ENCODE results near the gene ADRB1.

DNA sequence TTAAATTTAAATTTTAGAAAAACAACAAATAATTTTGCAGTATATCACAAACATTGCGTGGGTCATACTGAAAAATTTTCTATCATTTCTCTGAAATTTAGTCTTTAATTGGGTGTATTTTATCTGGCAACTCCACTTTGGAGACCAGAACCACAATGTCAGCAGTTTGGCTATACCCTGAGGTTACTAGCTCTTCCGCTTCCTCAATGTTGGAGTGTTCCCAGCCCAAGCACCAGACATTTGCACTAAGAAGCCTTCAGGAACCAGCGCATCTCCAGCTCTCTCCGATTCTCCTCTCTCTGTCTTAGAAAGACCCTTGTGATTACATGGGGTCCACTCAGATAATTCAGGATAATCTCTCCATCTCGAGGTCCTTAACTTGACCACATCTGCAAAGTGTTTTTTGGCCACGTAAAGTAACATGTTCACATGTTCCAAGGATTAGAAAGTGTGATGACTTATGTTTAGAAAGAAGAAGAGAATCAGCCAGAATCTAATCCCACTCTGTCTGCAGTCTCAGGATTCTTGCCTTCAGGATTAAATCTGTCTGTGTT is 43.1 kb upstream of the ADRB1 start:
- no peak for TF ChIP-seq JUN (CRISPR knock-in tag; IDR thresholded peaks at IDR 0.05)
- TF ChIP-seq ZNF180 (CRISPR knock-in tag; IDR thresholded peaks at IDR 0.05; ENCODE audit: borderline replicate concordance, low read depth): no peak
- TF ChIP-seq PBX3 (CRISPR knock-in tag; IDR thresholded peaks at IDR 0.05; ENCODE audit: borderline replicate concordance): no peak
- TF ChIP-seq POLR2A (IDR thresholded peaks at IDR 0.05; ENCODE audit: insufficient read depth in 1 of 2, low read depth in 2 of 2, low read length in 2 of 2): no peak
- no peak for TF ChIP-seq ZBTB4 (CRISPR knock-in tag; IDR thresholded peaks at IDR 0.05; ENCODE audit: borderline replicate concordance)
- TF ChIP-seq CHD4 (IDR thresholded peaks at IDR 0.05; ENCODE audit: borderline replicate concordance, low read length): no peak
- TF ChIP-seq MXI1 (IDR thresholded peaks at IDR 0.05; ENCODE audit: borderline replicate concordance, low read depth, low read length): no peak
- TF ChIP-seq CEBPZ (IDR thresholded peaks at IDR 0.05; ENCODE audit: low read length): no peak
- TF ChIP-seq, protein P1, sequence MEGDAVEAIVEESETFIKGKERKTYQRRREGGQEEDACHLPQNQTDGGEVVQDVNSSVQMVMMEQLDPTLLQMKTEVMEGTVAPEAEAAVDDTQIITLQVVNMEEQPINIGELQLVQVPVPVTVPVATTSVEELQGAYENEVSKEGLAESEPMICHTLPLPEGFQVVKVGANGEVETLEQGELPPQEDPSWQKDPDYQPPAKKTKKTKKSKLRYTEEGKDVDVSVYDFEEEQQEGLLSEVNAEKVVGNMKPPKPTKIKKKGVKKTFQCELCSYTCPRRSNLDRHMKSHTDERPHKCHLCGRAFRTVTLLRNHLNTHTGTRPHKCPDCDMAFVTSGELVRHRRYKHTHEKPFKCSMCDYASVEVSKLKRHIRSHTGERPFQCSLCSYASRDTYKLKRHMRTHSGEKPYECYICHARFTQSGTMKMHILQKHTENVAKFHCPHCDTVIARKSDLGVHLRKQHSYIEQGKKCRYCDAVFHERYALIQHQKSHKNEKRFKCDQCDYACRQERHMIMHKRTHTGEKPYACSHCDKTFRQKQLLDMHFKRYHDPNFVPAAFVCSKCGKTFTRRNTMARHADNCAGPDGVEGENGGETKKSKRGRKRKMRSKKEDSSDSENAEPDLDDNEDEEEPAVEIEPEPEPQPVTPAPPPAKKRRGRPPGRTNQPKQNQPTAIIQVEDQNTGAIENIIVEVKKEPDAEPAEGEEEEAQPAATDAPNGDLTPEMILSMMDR (CRISPR knock-in tag; IDR thresholded peaks at IDR 0.05): no peak
- TF ChIP-seq ETS1 (CRISPR knock-in tag; IDR thresholded peaks at IDR 0.05): no peak
- TF ChIP-seq, protein P2, sequence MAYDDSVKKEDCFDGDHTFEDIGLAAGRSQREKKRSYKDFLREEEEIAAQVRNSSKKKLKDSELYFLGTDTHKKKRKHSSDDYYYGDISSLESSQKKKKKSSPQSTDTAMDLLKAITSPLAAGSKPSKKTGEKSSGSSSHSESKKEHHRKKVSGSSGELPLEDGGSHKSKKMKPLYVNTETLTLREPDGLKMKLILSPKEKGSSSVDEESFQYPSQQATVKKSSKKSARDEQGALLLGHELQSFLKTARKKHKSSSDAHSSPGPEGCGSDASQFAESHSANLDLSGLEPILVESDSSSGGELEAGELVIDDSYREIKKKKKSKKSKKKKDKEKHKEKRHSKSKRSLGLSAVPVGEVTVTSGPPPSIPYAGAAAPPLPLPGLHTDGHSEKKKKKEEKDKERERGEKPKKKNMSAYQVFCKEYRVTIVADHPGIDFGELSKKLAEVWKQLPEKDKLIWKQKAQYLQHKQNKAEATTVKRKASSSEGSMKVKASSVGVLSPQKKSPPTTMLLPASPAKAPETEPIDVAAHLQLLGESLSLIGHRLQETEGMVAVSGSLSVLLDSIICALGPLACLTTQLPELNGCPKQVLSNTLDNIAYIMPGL (CRISPR knock-in tag; IDR thresholded peaks at IDR 0.05; ENCODE audit: borderline replicate concordance in 1 of 2, low read depth in 1 of 2): no peak
- TF ChIP-seq ASH2L (IDR thresholded peaks at IDR 0.05; ENCODE audit: insufficient read length, low read depth, low read length): no peak
- TF ChIP-seq REST (IDR thresholded peaks at IDR 0.05; ENCODE audit: borderline replicate concordance in 1 of 2, low read depth in 1 of 2, low read length in 2 of 2): no peak

Data from HepG2 (cell line).